H1 (cell line): ENCODE measurements around the gene SKIDA1. TPM values are rescaled to one million over a fixed set of nuclear protein-coding genes. Genes with fewer than 3 reads are reported as not detected.

ENCODE experiments used
- CTCF ChIA-PET: fragments of 300-600 bp; sonication (Branson Sonifier 250); formaldehyde crosslinking; loops from one replicate; lab custom pipeline; 2021; ENCODE audit not compliant: partially characterized antibody; lab: Charles Lee
- POLR2A ChIA-PET: fragments of 300-600 bp; sonication (Branson Sonifier 250); formaldehyde crosslinking; loops from one replicate; lab custom pipeline; 2021; ENCODE audit warnings: inconsistent platforms; ENCODE audit not compliant: partially characterized antibody; lab: Charles Lee
- DNase-seq, 2 experiments: peaks; one replicate each; pipeline versions ENCODE4 v3.0.0 to v3.0.0-alpha.2; 2010 to 2022; ENCODE audit warnings: low spot score in 2 of 2, low read depth in 1 of 2, mixed read lengths in 1 of 2
- FAIRE-seq: peaks from 2 replicates; lab custom pipeline; 2011; peaks lifted over from hg19 to GRCh38; lab: Jason Lieb, UNC
- H2AFZ ChIP-seq: 2 replicates; pipeline ENCODE4 v1.8.1; 2012; ENCODE audit warnings: low read length, inconsistent platforms
- H2AK5ac ChIP-seq: 2 replicates; pipeline ENCODE4 v1.6.1; 2013; ENCODE audit warnings: low read depth, low read length
- H2BK120ac ChIP-seq: replicated peaks from 2 replicates; pipeline ENCODE3; 2013; ENCODE audit warnings: low read depth, low read length, inconsistent platforms
- H2BK12ac ChIP-seq: 2 replicates; pipeline ENCODE4 v1.6.1; 2013; ENCODE audit warnings: low read depth, low read length
- H2BK15ac ChIP-seq: 2 replicates; pipeline ENCODE4 v1.6.1; 2013; ENCODE audit warnings: low read length
- H2BK20ac ChIP-seq: 2 replicates; pipeline ENCODE4 v1.6.1; 2013; ENCODE audit warnings: low read length
- H2BK5ac ChIP-seq: 2 replicates; pipeline ENCODE4 v1.6.1; 2013; ENCODE audit warnings: low read depth, low read length
- H3K14ac ChIP-seq: 2 replicates; pipeline ENCODE4 v1.6.1; 2013; ENCODE audit warnings: inconsistent platforms; ENCODE audit not compliant: insufficient read length
- H3K18ac ChIP-seq: 2 replicates; pipeline ENCODE4 v1.6.1; 2013; ENCODE audit warnings: low read length; ENCODE audit errors: extremely low read depth
- H3K23ac ChIP-seq: 2 replicates; pipeline ENCODE4 v1.6.1; 2013; ENCODE audit warnings: inconsistent platforms; ENCODE audit not compliant: insufficient read length
- H3K23me2 ChIP-seq: 2 replicates; pipeline ENCODE4 v1.6.1; 2013; ENCODE audit warnings: low read depth, low read length
- H3K27ac ChIP-seq: 2 replicates; pipeline ENCODE4 v1.6.1; 2011; ENCODE audit warnings: low read depth, low read length, inconsistent platforms
- H3K27me3 ChIP-seq, 4 experiments: replicated peaks in 1 of 4; 1 replicate in 1 of 4; 2 replicates in 3 of 4; pipeline versions ENCODE4 v1.6.1 to v1.8.1; 2011 to 2013; ENCODE audit warnings: low read length in 3 of 4, mild to moderate bottlenecking in 3 of 4, inconsistent platforms in 2 of 4, mixed read lengths in 2 of 4, moderate library complexity in 1 of 4; ENCODE audit not compliant: control insufficient read depth in 3 of 4, insufficient read depth in 3 of 4; ENCODE audit errors: extremely low read depth in 1 of 4
- H3K36me3 ChIP-seq, 4 experiments: 2 replicates each; pipeline versions ENCODE4 v1.6.1 to v1.8.1; 2011 to 2013; ENCODE audit warnings: mild to moderate bottlenecking in 4 of 4, low read length in 3 of 4, moderate library complexity in 2 of 4, control low read depth in 1 of 4, inconsistent platforms in 1 of 4; ENCODE audit not compliant: insufficient read depth in 4 of 4, control insufficient read depth in 2 of 4
- H3K4ac ChIP-seq: replicated peaks from 2 replicates; pipeline ENCODE3; 2013; ENCODE audit warnings: low read length, low read depth, mixed read lengths, inconsistent platforms; ENCODE audit not compliant: insufficient read length
- H3K4me1 ChIP-seq, 4 experiments: replicated peaks in 1 of 4; 1 replicate in 1 of 4; 2 replicates in 3 of 4; pipeline versions ENCODE4 v1.6.1 to v1.8.1; 2011 to 2013; ENCODE audit warnings: low read length in 3 of 4, inconsistent platforms in 2 of 4, mixed read lengths in 1 of 4; ENCODE audit not compliant: insufficient read depth in 4 of 4, control insufficient read depth in 3 of 4
- H3K4me2 ChIP-seq, 2 experiments: 2 replicates each; pipeline versions ENCODE4 v1.6.1 to v1.8.1; 2011 to 2013; ENCODE audit warnings: low read depth in 2 of 2, low read length in 2 of 2, control low read depth in 1 of 2, inconsistent platforms in 1 of 2, mild to moderate bottlenecking in 1 of 2; ENCODE audit not compliant: insufficient read depth in 1 of 2
- H3K4me3 ChIP-seq, 4 experiments: fragments of 200-600, 300-600 bp in 1 of 4; sonication (generic), shearing (Covaris generic), sonication (Bioruptor Twin) in 1 of 4; 2 replicates each; pipeline versions ENCODE4 v1.5.1 to v1.8.1; 2011 to 2016; ENCODE audit warnings: low read length in 4 of 4, low read depth in 3 of 4, control low read depth in 2 of 4, inconsistent platforms in 2 of 4, mild to moderate bottlenecking in 2 of 4, mixed read lengths in 1 of 4, moderate library complexity in 1 of 4; ENCODE audit not compliant: insufficient read depth in 2 of 4; ENCODE audit errors: extremely low read depth in 1 of 4
- H3K56ac ChIP-seq: replicated peaks from 2 replicates; pipeline ENCODE3; 2013; ENCODE audit warnings: low read depth, mild to moderate bottlenecking, mixed read lengths, low read length, inconsistent platforms; ENCODE audit not compliant: insufficient read length
- H3K79me1 ChIP-seq: 2 replicates; pipeline ENCODE4 v1.6.1; 2013; ENCODE audit warnings: low read depth, low read length, control low read depth
- H3K79me2 ChIP-seq, 2 experiments: 2 replicates each; pipeline versions ENCODE4 v1.6.1 to v1.8.1; 2012 to 2013; ENCODE audit warnings: low read length in 2 of 2, mild to moderate bottlenecking in 2 of 2, inconsistent platforms in 1 of 2; ENCODE audit not compliant: insufficient read depth in 2 of 2, control insufficient read depth in 1 of 2
- H3K9ac ChIP-seq, 4 experiments: replicated peaks in 1 of 4; 1 replicate in 1 of 4; 2 replicates in 3 of 4; pipeline versions ENCODE4 v1.6.1 to v1.8.1; 2011 to 2013; ENCODE audit warnings: low read depth in 3 of 4, low read length in 3 of 4, control low read depth in 2 of 4, mild to moderate bottlenecking in 2 of 4, moderate library complexity in 2 of 4, inconsistent platforms in 1 of 4; ENCODE audit errors: extremely low read depth in 1 of 4
- H3K9me3 ChIP-seq, 2 experiments: 2 replicates each; pipeline versions ENCODE4 v1.6.1 to v1.8.1; 2012 to 2013; ENCODE audit warnings: mild to moderate bottlenecking in 2 of 2, moderate library complexity in 2 of 2, control low read depth in 1 of 2, inconsistent platforms in 1 of 2, low read depth in 1 of 2, low read length in 1 of 2, mixed read lengths in 1 of 2; ENCODE audit not compliant: insufficient read depth in 2 of 2
- H4K20me1 ChIP-seq, 2 experiments: replicated peaks in 1 of 2; 2 replicates each; pipeline versions ENCODE3 to v1.8.1; 2011 to 2013; ENCODE audit warnings: inconsistent platforms in 2 of 2, low read length in 2 of 2, mild to moderate bottlenecking in 1 of 2; ENCODE audit not compliant: insufficient read depth in 2 of 2, control insufficient read depth in 1 of 2
- H4K5ac ChIP-seq: 2 replicates; pipeline ENCODE4 v1.6.1; 2013; ENCODE audit warnings: low read length, low read depth, mixed read lengths, inconsistent platforms; ENCODE audit not compliant: insufficient read length
- H4K8ac ChIP-seq: 2 replicates; pipeline ENCODE4 v1.8.0; 2013; ENCODE audit warnings: mild to moderate bottlenecking, moderate library complexity, low read length, inconsistent platforms; ENCODE audit not compliant: insufficient read depth; ENCODE audit errors: extremely low read depth
- H4K91ac ChIP-seq: replicated peaks from 2 replicates; pipeline ENCODE3; 2013; ENCODE audit warnings: low read length, mixed read lengths, inconsistent platforms; ENCODE audit not compliant: insufficient read length
- CEBPB ChIP-seq: IDR thresholded peaks from 2 replicates; pipeline ENCODE4 v1.6.1; 2012; ENCODE audit warnings: low read depth, low read length
- CREB1 ChIP-seq: IDR thresholded peaks from 2 replicates; pipeline ENCODE4 v1.6.1; 2012; ENCODE audit warnings: inconsistent platforms
- KDM5A ChIP-seq: fragments of 200-600 bp; IDR thresholded peaks from 2 replicates; pipeline ENCODE4 v1.7.1; 2012; ENCODE audit warnings: mild to moderate bottlenecking, low read length, inconsistent platforms, mixed read lengths
- NANOG ChIP-seq: IDR thresholded peaks from 2 replicates; pipeline ENCODE4 v1.6.1; 2011; ENCODE audit warnings: low read length, low read depth, mild to moderate bottlenecking, inconsistent platforms; ENCODE audit not compliant: insufficient read depth, poor library complexity, severe bottlenecking
- PHF8 ChIP-seq: fragments of 200-600 bp; sonication (generic); conservative IDR thresholded peaks from 2 replicates; pipeline ENCODE4 v1.7.1; 2012; ENCODE audit warnings: low read depth, mild to moderate bottlenecking, inconsistent platforms, low read length, moderate library complexity
- RAD21 ChIP-seq, 2 experiments: IDR thresholded peaks in 1 of 2; conservative IDR thresholded peaks in 1 of 2; 2 replicates each; pipeline ENCODE4 v1.6.1; 2011; ENCODE audit warnings: low read depth in 2 of 2, low read length in 2 of 2, improper control_type of control experiment in 1 of 2, inconsistent platforms in 1 of 2, mild to moderate bottlenecking in 1 of 2, moderate library complexity in 1 of 2
- SAP30 ChIP-seq: fragments of 300-600 bp; sonication (generic); IDR thresholded peaks from 2 replicates; pipeline ENCODE4 v1.7.1; 2012; ENCODE audit warnings: low read length, moderate library complexity, mild to moderate bottlenecking, inconsistent platforms; ENCODE audit not compliant: insufficient read depth, insufficient replicate concordance
- SIRT6 ChIP-seq: IDR thresholded peaks from one replicate; pipeline ENCODE4 v1.7.1; 2012; ENCODE audit warnings: low read length, inconsistent platforms
- SP4 ChIP-seq: IDR thresholded peaks from 2 replicates; pipeline ENCODE4 v1.6.1; 2012; ENCODE audit warnings: low read length, inconsistent platforms
- SRF ChIP-seq: IDR thresholded peaks from 2 replicates; pipeline ENCODE4 v1.6.1; 2011; ENCODE audit warnings: mild to moderate bottlenecking, low read depth, low read length, moderate library complexity
- TEAD4 ChIP-seq: IDR thresholded peaks from 2 replicates; pipeline ENCODE4 v1.6.1; 2012; ENCODE audit warnings: low read depth, low read length, inconsistent platforms, mixed read lengths
- WGBS, 2 experiments: shearing (Covaris generic) in 1 of 2; methylation state at CpG; one replicate each; pipeline versions ENCODE4 v1.1.6 to v1.1.7; 2013 to 2015; ENCODE audit warnings: low lambda C conversion rate in 2 of 2, mixed read lengths in 2 of 2, inconsistent platforms in 1 of 2, low coverage in 1 of 2, missing lambda C conversion rate in 1 of 2; ENCODE audit not compliant: insufficient replicate concordance in 2 of 2, insufficient coverage in 1 of 2, insufficient read length in 1 of 2; ENCODE audit errors: extremely low coverage in 1 of 2, missing lambda C conversion rate in 1 of 2; 5-methylcytosine and 5-hydroxymethylcytosine counted together
- polyA plus RNA-seq, 7 experiments: library from polyadenylated mRNA; depleted of rRNA in 3 of 7; stranded (reverse) in 5 of 7; unstranded in 2 of 7; fragments of >200 nt in 5 of 7; fragments of 200-250 nt in 2 of 7; gene quantifications; 1 replicate in 5 of 7; 2 replicates in 1 of 7; 4 replicates in 1 of 7; pipeline versions ENCODE4 v1.2.1 to v1.2.3, GENCODE V29; 2011 to 2013; ENCODE audit warnings: missing spikeins in 2 of 7, mixed read lengths in 2 of 7
- total RNA-seq: library from RNA; stranded (reverse); fragmentation: NEBNext Ultra II Directional; extraction: Animal tissue kit (Norgen Biotek cat#: 25700); gene quantifications from 2 replicates; pipeline ENCODE4 v1.2.1, GENCODE V29; 2021
- TF ChIP-seq, protein P1 (sequence below): IDR thresholded peaks from 2 replicates; pipeline ENCODE4 v1.6.1; 2012; ENCODE audit warnings: inconsistent platforms
- TF ChIP-seq, protein P2 (sequence below): IDR thresholded peaks from 2 replicates; pipeline ENCODE4 v1.6.1; 2011; ENCODE audit warnings: low read depth, mild to moderate bottlenecking, low read length; ENCODE audit not compliant: insufficient read depth

SKIDA1 gene
- total and polyA plus RNA-seq, 2 of the 8 experiments (the other 6 are each of a cell fraction or from before 2014, with no cell fraction given), result 1.5 to 8.0 TPM

DNA sequence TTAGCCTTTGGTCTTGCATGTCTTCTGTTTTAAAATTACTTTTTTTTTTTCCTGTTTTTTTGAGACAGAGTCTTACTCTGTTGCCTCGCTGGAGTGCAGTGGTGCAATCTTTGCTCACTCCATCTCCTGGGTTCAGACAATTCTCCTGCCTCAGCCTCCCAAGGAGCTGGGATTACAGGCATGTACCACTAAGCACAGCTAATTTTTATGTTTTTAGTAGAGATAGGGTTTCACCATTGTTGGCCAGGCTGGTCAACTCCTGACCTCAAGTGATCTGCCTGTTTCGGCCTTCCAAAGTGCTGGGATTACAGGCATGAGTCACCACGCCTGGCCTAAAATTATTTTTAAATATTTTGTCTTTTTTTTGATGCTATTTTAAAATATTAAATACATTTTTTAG, 47.1 kb upstream of the SKIDA1 start:
- H3K56ac ChIP-seq, result no peak overlapping the region
- no peak overlapping the region for H3K14ac ChIP-seq
- no peak overlapping the region for H2BK120ac ChIP-seq
- FAIRE-seq (no peak), DNase-seq (no peak)
- H3K4me2 ChIP-seq, result no peak overlapping the region
- no peaks in the 10 kb centered on the region for H3K9me3 ChIP-seq
- no peak overlapping the region for H3K9ac ChIP-seq
- no peaks in the 10 kb centered on the region; the same call in 1 of the 2 replicates for H3K23me2 ChIP-seq
- H3K4me1 ChIP-seq, result peaks cover 0 to 6% (median under 1%) of the 10 kb centered on the region in 4 experiments; a peak in 2 of 7 replicates
- H4K5ac ChIP-seq, result no peak overlapping the region
- no peak overlapping the region for H3K27ac ChIP-seq
- no peak overlapping the region for H3K18ac ChIP-seq
- H4K20me1 ChIP-seq, result peaks cover 0 to 1% of the 10 kb centered on the region in 2 experiments
- H2BK12ac ChIP-seq, result no peak overlapping the region
- no peak overlapping the region for H3K23ac ChIP-seq
- no peak overlapping the region for H4K91ac ChIP-seq
- no peak overlapping the region for H3K4ac ChIP-seq
- 89% methylated on average over 3 of the region's 3 CpGs; no CpG with 5 or more reads in 1 of the 2 experiments for WGBS, 2 experiments
- no peak overlapping the region for H2AFZ ChIP-seq
- H3K79me1 ChIP-seq, result no peaks in the 10 kb centered on the region; the same call in 1 of the 2 replicates
- peaks cover 4 to 98% of the 10 kb centered on the region in 2 experiments; a peak in 3 of 4 replicates for H3K79me2 ChIP-seq
- no peak overlapping the region for H4K8ac ChIP-seq
- no peak overlapping the region for H2AK5ac ChIP-seq
- no peak overlapping the region for H2BK5ac ChIP-seq
- peaks cover 0 to 4% (median 0%) of the 10 kb centered on the region in 4 experiments; a peak in 1 of 8 replicates for H3K36me3 ChIP-seq
- H3K4me3 ChIP-seq, result no peak overlapping the region
- POLR2A ChIA-PET, result no interaction called here
- H2BK15ac ChIP-seq, result no peak overlapping the region
- CTCF ChIA-PET, result interaction anchor here (0.6 to 0.8 kb wide), 2 partner anchors 19 to 330 kb away, joined by 3 read pairs; no protein-coding TSS in a partner anchor
- no peaks in the 10 kb centered on the region for H3K27me3 ChIP-seq
- no peak overlapping the region for H2BK20ac ChIP-seq
- no peak for TF ChIP-seq CEBPB
- TF ChIP-seq, protein P1, sequence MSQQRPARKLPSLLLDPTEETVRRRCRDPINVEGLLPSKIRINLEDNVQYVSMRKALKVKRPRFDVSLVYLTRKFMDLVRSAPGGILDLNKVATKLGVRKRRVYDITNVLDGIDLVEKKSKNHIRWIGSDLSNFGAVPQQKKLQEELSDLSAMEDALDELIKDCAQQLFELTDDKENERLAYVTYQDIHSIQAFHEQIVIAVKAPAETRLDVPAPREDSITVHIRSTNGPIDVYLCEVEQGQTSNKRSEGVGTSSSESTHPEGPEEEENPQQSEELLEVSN, result no peak
- TF ChIP-seq RAD21 (IDR thresholded peaks at IDR 0.05 in 1 of 2, conservative IDR thresholded peaks at IDR 0.05 in 1 of 2; ENCODE audit: low read depth in 2 of 2, low read length in 2 of 2), result no peak
- TF ChIP-seq CREB1, result no peak
- TF ChIP-seq KDM5A, result no peak
- TF ChIP-seq SRF, result no peak
- TF ChIP-seq SP4, result no peak
- TF ChIP-seq PHF8, result no peak
- no peak for TF ChIP-seq NANOG
- TF ChIP-seq SIRT6, result no peak
- no peak for TF ChIP-seq TEAD4
- TF ChIP-seq, protein P2, sequence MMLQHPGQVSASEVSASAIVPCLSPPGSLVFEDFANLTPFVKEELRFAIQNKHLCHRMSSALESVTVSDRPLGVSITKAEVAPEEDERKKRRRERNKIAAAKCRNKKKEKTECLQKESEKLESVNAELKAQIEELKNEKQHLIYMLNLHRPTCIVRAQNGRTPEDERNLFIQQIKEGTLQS, result no peak
- TF ChIP-seq SAP30, result no peak
